GM18870 (cell line): Measurements from ENCODE around the gene PUS7L.

Source experiments
- ATAC-seq: cut with Tn5 transposase; IDR thresholded peaks from one replicate; pipeline ENCODE4 v1.9.1; 2021; ENCODE audit warnings: moderate library complexity; ENCODE audit not compliant: unreplicated experiment

Gene PUS7L, protein sequence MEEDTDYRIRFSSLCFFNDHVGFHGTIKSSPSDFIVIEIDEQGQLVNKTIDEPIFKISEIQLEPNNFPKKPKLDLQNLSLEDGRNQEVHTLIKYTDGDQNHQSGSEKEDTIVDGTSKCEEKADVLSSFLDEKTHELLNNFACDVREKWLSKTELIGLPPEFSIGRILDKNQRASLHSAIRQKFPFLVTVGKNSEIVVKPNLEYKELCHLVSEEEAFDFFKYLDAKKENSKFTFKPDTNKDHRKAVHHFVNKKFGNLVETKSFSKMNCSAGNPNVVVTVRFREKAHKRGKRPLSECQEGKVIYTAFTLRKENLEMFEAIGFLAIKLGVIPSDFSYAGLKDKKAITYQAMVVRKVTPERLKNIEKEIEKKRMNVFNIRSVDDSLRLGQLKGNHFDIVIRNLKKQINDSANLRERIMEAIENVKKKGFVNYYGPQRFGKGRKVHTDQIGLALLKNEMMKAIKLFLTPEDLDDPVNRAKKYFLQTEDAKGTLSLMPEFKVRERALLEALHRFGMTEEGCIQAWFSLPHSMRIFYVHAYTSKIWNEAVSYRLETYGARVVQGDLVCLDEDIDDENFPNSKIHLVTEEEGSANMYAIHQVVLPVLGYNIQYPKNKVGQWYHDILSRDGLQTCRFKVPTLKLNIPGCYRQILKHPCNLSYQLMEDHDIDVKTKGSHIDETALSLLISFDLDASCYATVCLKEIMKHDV

GRCh38 chr12:43758728-43759563 is at the start of gene PUS7L, which contains the start of gene IRAK4:
Gene PUS7L (minus strand): TSS chr12:43758790. CDS start chr12:43755245, 3,545 bp downstream.
Gene IRAK4 (plus strand): TSS chr12:43758951. CDS start chr12:43768112, 9,161 bp downstream.
- peak; percentile 94 for ATAC-seq

- no peak for ATAC-seq
Measured at GRCh38 chr12:43807386-43807785, 48.8 kb upstream of the PUS7L start.

- no peak for ATAC-seq
Measured at GRCh38 chr12:43806737-43807072, 48.1 kb upstream of the PUS7L start.

DNA sequence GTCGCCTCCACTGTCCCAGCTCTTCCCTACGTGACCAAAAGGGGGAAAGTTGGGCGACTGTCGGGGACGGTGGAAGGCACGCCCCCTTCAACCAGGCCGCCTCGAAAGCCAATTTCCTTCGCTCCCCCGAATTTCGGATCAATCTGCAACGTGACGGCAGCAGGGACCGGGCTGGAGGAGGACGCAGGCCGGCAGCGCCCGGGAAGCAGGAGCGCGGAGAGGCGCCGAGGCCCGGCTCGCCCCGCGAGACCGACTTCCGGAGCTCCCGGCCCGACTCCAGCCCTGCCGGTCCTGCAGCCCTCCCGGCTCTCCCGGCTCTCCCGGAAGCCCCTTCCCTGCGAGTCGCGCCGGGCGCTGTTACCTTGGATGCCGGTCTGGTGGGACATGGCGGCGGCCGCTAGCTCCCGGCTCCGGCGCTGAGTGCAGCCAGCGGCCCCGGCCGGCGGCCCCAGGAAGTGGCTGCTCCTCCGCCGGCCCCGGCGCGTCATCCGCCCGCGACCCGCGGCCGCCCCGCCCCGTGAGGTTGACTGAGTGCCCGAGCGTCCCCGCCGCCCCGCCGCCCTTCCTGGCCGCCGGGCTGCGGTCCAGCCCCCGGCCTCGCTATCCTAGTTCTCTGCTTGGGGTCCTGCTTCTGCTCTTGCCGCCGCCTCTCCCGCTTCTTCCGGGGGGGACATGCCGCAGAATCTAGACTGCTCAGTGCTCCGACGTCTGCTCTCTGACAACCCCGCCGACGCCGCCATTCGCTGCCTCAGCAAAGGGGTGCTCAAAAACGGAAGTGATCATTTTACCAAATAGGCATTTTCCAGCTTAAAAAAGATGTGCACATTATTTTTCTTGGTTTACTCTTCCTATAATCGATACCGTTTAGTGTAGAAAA is 47.5 kb upstream of the PUS7L start, which contains the start of gene TWF1:
TWF1 (minus strand) TSS at position 458 of the 877 bp plus-strand sequence; CDS start at position 386, 72 bp downstream.
- peak; percentile 81 for ATAC-seq

- peak; percentile 28 for ATAC-seq
Measured at GRCh38 chr12:43805149-43805859, 46.7 kb upstream of the PUS7L start.

GRCh38 chr12:43797561-43798217 is 39.1 kb upstream of the PUS7L start:
- no peak for ATAC-seq

- no peak for ATAC-seq
Measured at GRCh38 chr12:43795716-43796280, 37.2 kb upstream of the PUS7L start.

- no peak for ATAC-seq
Measured at GRCh38 chr12:43789941-43790340, 31.4 kb upstream of the PUS7L start.

GRCh38 chr12:43786899-43787693 is 28.5 kb upstream of the PUS7L start:
- ATAC-seq: no peak

DNA sequence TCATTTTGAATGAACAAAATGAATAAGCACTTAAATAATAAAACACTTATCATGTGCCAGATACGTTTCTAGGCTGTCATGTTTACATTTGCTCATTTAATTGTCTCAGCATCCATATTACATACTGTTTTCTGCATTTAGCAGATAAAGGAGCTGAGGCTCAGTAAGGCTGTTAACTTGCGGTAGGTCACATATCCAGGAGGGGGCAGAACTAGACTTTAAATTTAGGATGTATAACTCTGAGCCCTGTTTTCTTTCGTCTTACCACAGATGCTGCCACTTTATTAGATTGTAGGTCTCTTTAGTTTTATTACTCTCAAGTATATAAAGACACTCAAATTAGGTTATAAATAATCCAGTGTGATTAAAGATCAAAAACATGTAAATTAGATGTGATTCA is 17.9 kb upstream of the PUS7L start:
- no peak for ATAC-seq

- ATAC-seq: no peak
Measured at GRCh38 chr12:43766291-43766690, 7.7 kb upstream of the PUS7L start.

GRCh38 chr12:43764528-43764927 is 5.9 kb upstream of the PUS7L start:
- ATAC-seq: no peak

DNA sequence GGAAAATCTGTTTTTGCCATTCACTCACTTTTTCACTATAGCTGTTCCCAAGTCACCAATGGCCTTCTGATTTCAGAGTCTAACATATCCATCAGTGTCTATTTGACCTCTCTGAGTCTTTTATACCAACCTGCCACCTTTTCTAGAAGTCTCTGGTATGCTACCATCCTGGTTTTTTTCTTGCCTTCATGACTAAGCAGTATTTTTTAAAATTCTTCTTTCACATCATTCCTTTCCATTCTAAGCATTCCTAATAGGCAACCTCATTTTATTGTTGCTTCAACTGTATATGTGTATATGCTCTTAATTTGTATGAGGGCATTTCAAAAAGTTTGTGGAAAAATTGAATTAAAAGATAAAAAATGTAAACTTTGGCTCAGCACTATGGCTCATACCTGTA is 5.2 kb upstream of the PUS7L start:
- ATAC-seq: no peak

DNA sequence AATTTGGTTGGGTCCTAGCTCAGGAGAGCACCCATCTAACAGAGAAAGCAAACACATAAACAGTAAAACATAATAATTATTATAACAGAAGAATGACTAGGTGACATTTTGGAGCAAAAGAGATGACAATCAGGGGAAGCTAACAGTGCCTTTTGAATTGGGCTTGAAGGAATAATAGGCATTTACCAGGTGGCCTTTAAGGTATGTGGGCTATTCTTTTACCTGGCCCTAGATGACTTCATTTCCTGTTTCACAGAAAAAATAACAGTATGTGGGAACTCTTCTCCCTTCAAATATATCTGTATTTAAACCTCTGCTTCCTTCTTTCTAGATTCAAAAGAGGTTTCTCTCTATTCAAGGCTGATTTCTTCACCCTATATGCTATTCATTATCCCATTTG is 4.0 kb upstream of the PUS7L start:
- ATAC-seq: no peak

- ATAC-seq: no peak
Measured at GRCh38 chr12:43761500-43761899, 2.9 kb upstream of the PUS7L start.

DNA sequence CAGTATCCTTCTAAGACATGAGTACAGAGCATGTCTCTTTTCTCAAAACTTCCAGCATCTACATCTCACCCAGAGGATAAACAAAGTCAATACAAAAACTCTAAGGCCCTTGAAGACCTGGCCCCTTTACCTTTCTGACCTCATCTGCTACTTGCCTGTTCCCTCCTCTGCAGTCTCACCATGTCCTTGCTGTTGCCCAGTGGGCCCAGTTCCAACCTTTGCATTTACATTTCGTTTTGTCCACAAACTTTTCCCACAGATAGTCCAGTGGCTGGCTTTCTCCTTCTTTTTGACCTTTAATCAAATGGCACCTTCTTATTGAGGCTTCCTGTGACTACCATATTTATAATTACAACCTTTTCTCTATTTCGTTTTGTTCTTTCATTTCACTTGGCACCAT is 1.8 kb upstream of the PUS7L start:
- no peak for ATAC-seq

DNA sequence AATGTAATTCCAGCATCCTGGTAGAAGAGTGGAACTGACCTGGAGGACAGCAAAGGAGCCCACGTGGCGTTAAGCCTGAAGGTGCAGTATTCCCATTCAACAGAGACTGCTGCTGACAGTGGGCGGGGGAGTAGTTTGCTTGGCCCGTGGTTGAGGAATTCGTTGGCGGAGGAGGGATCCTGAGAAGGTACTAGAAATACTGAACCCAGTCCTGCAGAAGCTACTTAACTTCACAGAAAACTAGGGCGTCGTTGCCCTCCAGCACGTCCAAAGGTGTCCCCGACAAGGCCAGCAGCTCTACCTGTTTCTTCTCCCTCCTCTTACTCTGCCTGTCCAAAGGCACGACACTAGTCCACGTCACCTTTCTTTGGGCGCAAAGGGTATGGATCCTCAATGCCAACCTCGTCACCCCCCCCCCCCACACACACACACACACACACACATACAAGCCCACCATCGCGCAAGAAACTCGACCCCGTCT is 303 bp downstream of the PUS7L start:
- no peak for ATAC-seq

GRCh38 chr12:43754015-43754414 is 4.6 kb downstream of the PUS7L start:
- no peak for ATAC-seq
